H1 (cell line): ENCODE measurements around the gene NKAIN2. TPM values are rescaled to one million over a fixed set of nuclear protein-coding genes. Genes with fewer than 3 reads are reported as not detected.

Source experiments
- CTCF ChIA-PET: fragments of 300-600 bp; sonication (Branson Sonifier 250); formaldehyde crosslinking; loops from one replicate; lab custom pipeline; 2021; ENCODE audit not compliant: partially characterized antibody; lab: Charles Lee
- POLR2A ChIA-PET: fragments of 300-600 bp; sonication (Branson Sonifier 250); formaldehyde crosslinking; loops from one replicate; lab custom pipeline; 2021; ENCODE audit warnings: inconsistent platforms; ENCODE audit not compliant: partially characterized antibody; lab: Charles Lee
- DNase-seq, 2 experiments: peaks; one replicate each; pipeline versions ENCODE4 v3.0.0 to v3.0.0-alpha.2; 2010 to 2022; ENCODE audit warnings: low spot score in 2 of 2, low read depth in 1 of 2, mixed read lengths in 1 of 2
- FAIRE-seq: peaks from 2 replicates; lab custom pipeline; 2011; peaks lifted over from hg19 to GRCh38; lab: Jason Lieb, UNC
- H2AFZ ChIP-seq: 2 replicates; pipeline ENCODE4 v1.8.1; 2012; ENCODE audit warnings: low read length, inconsistent platforms
- H2AK5ac ChIP-seq: 2 replicates; pipeline ENCODE4 v1.6.1; 2013; ENCODE audit warnings: low read depth, low read length
- H2BK120ac ChIP-seq: replicated peaks from 2 replicates; pipeline ENCODE3; 2013; ENCODE audit warnings: low read depth, low read length, inconsistent platforms
- H2BK12ac ChIP-seq: 2 replicates; pipeline ENCODE4 v1.6.1; 2013; ENCODE audit warnings: low read depth, low read length
- H2BK15ac ChIP-seq: 2 replicates; pipeline ENCODE4 v1.6.1; 2013; ENCODE audit warnings: low read length
- H2BK20ac ChIP-seq: 2 replicates; pipeline ENCODE4 v1.6.1; 2013; ENCODE audit warnings: low read length
- H2BK5ac ChIP-seq: 2 replicates; pipeline ENCODE4 v1.6.1; 2013; ENCODE audit warnings: low read depth, low read length
- H3K14ac ChIP-seq: 2 replicates; pipeline ENCODE4 v1.6.1; 2013; ENCODE audit warnings: inconsistent platforms; ENCODE audit not compliant: insufficient read length
- H3K18ac ChIP-seq: 2 replicates; pipeline ENCODE4 v1.6.1; 2013; ENCODE audit warnings: low read length; ENCODE audit errors: extremely low read depth
- H3K23ac ChIP-seq: 2 replicates; pipeline ENCODE4 v1.6.1; 2013; ENCODE audit warnings: inconsistent platforms; ENCODE audit not compliant: insufficient read length
- H3K23me2 ChIP-seq: 2 replicates; pipeline ENCODE4 v1.6.1; 2013; ENCODE audit warnings: low read depth, low read length
- H3K27ac ChIP-seq: 2 replicates; pipeline ENCODE4 v1.6.1; 2011; ENCODE audit warnings: low read depth, low read length, inconsistent platforms
- H3K27me3 ChIP-seq, 4 experiments: replicated peaks in 1 of 4; 1 replicate in 1 of 4; 2 replicates in 3 of 4; pipeline versions ENCODE4 v1.6.1 to v1.8.1; 2011 to 2013; ENCODE audit warnings: low read length in 3 of 4, mild to moderate bottlenecking in 3 of 4, inconsistent platforms in 2 of 4, mixed read lengths in 2 of 4, moderate library complexity in 1 of 4; ENCODE audit not compliant: control insufficient read depth in 3 of 4, insufficient read depth in 3 of 4; ENCODE audit errors: extremely low read depth in 1 of 4
- H3K36me3 ChIP-seq, 4 experiments: 2 replicates each; pipeline versions ENCODE4 v1.6.1 to v1.8.1; 2011 to 2013; ENCODE audit warnings: mild to moderate bottlenecking in 4 of 4, low read length in 3 of 4, moderate library complexity in 2 of 4, control low read depth in 1 of 4, inconsistent platforms in 1 of 4; ENCODE audit not compliant: insufficient read depth in 4 of 4, control insufficient read depth in 2 of 4
- H3K4ac ChIP-seq: replicated peaks from 2 replicates; pipeline ENCODE3; 2013; ENCODE audit warnings: low read length, low read depth, mixed read lengths, inconsistent platforms; ENCODE audit not compliant: insufficient read length
- H3K4me1 ChIP-seq, 4 experiments: replicated peaks in 1 of 4; 1 replicate in 1 of 4; 2 replicates in 3 of 4; pipeline versions ENCODE4 v1.6.1 to v1.8.1; 2011 to 2013; ENCODE audit warnings: low read length in 3 of 4, inconsistent platforms in 2 of 4, mixed read lengths in 1 of 4; ENCODE audit not compliant: insufficient read depth in 4 of 4, control insufficient read depth in 3 of 4
- H3K4me2 ChIP-seq, 2 experiments: 2 replicates each; pipeline versions ENCODE4 v1.6.1 to v1.8.1; 2011 to 2013; ENCODE audit warnings: low read depth in 2 of 2, low read length in 2 of 2, control low read depth in 1 of 2, inconsistent platforms in 1 of 2, mild to moderate bottlenecking in 1 of 2; ENCODE audit not compliant: insufficient read depth in 1 of 2
- H3K4me3 ChIP-seq, 4 experiments: fragments of 200-600, 300-600 bp in 1 of 4; sonication (generic), shearing (Covaris generic), sonication (Bioruptor Twin) in 1 of 4; 2 replicates each; pipeline versions ENCODE4 v1.5.1 to v1.8.1; 2011 to 2016; ENCODE audit warnings: low read length in 4 of 4, low read depth in 3 of 4, control low read depth in 2 of 4, inconsistent platforms in 2 of 4, mild to moderate bottlenecking in 2 of 4, mixed read lengths in 1 of 4, moderate library complexity in 1 of 4; ENCODE audit not compliant: insufficient read depth in 2 of 4; ENCODE audit errors: extremely low read depth in 1 of 4
- H3K56ac ChIP-seq: replicated peaks from 2 replicates; pipeline ENCODE3; 2013; ENCODE audit warnings: low read depth, mild to moderate bottlenecking, mixed read lengths, low read length, inconsistent platforms; ENCODE audit not compliant: insufficient read length
- H3K79me1 ChIP-seq: 2 replicates; pipeline ENCODE4 v1.6.1; 2013; ENCODE audit warnings: low read depth, low read length, control low read depth
- H3K79me2 ChIP-seq, 2 experiments: 2 replicates each; pipeline versions ENCODE4 v1.6.1 to v1.8.1; 2012 to 2013; ENCODE audit warnings: low read length in 2 of 2, mild to moderate bottlenecking in 2 of 2, inconsistent platforms in 1 of 2; ENCODE audit not compliant: insufficient read depth in 2 of 2, control insufficient read depth in 1 of 2
- H3K9ac ChIP-seq, 4 experiments: replicated peaks in 1 of 4; 1 replicate in 1 of 4; 2 replicates in 3 of 4; pipeline versions ENCODE4 v1.6.1 to v1.8.1; 2011 to 2013; ENCODE audit warnings: low read depth in 3 of 4, low read length in 3 of 4, control low read depth in 2 of 4, mild to moderate bottlenecking in 2 of 4, moderate library complexity in 2 of 4, inconsistent platforms in 1 of 4; ENCODE audit errors: extremely low read depth in 1 of 4
- H3K9me3 ChIP-seq, 2 experiments: 2 replicates each; pipeline versions ENCODE4 v1.6.1 to v1.8.1; 2012 to 2013; ENCODE audit warnings: mild to moderate bottlenecking in 2 of 2, moderate library complexity in 2 of 2, control low read depth in 1 of 2, inconsistent platforms in 1 of 2, low read depth in 1 of 2, low read length in 1 of 2, mixed read lengths in 1 of 2; ENCODE audit not compliant: insufficient read depth in 2 of 2
- H4K20me1 ChIP-seq, 2 experiments: replicated peaks in 1 of 2; 2 replicates each; pipeline versions ENCODE3 to v1.8.1; 2011 to 2013; ENCODE audit warnings: inconsistent platforms in 2 of 2, low read length in 2 of 2, mild to moderate bottlenecking in 1 of 2; ENCODE audit not compliant: insufficient read depth in 2 of 2, control insufficient read depth in 1 of 2
- H4K5ac ChIP-seq: 2 replicates; pipeline ENCODE4 v1.6.1; 2013; ENCODE audit warnings: low read length, low read depth, mixed read lengths, inconsistent platforms; ENCODE audit not compliant: insufficient read length
- H4K8ac ChIP-seq: 2 replicates; pipeline ENCODE4 v1.8.0; 2013; ENCODE audit warnings: mild to moderate bottlenecking, moderate library complexity, low read length, inconsistent platforms; ENCODE audit not compliant: insufficient read depth; ENCODE audit errors: extremely low read depth
- H4K91ac ChIP-seq: replicated peaks from 2 replicates; pipeline ENCODE3; 2013; ENCODE audit warnings: low read length, mixed read lengths, inconsistent platforms; ENCODE audit not compliant: insufficient read length
- EZH2 ChIP-seq: fragments of 200-600 bp; sonication (generic); IDR thresholded peaks from 2 replicates; pipeline ENCODE4 v1.7.1; 2012; ENCODE audit warnings: low read depth, mild to moderate bottlenecking, moderate library complexity, low read length, inconsistent platforms; ENCODE audit not compliant: severe bottlenecking
- WGBS, 2 experiments: shearing (Covaris generic) in 1 of 2; methylation state at CpG; one replicate each; pipeline versions ENCODE4 v1.1.6 to v1.1.7; 2013 to 2015; ENCODE audit warnings: low lambda C conversion rate in 2 of 2, mixed read lengths in 2 of 2, inconsistent platforms in 1 of 2, low coverage in 1 of 2, missing lambda C conversion rate in 1 of 2; ENCODE audit not compliant: insufficient replicate concordance in 2 of 2, insufficient coverage in 1 of 2, insufficient read length in 1 of 2; ENCODE audit errors: extremely low coverage in 1 of 2, missing lambda C conversion rate in 1 of 2; 5-methylcytosine and 5-hydroxymethylcytosine counted together
- polyA plus RNA-seq, 7 experiments: library from polyadenylated mRNA; depleted of rRNA in 3 of 7; stranded (reverse) in 5 of 7; unstranded in 2 of 7; fragments of >200 nt in 5 of 7; fragments of 200-250 nt in 2 of 7; gene quantifications; 1 replicate in 5 of 7; 2 replicates in 1 of 7; 4 replicates in 1 of 7; pipeline versions ENCODE4 v1.2.1 to v1.2.3, GENCODE V29; 2011 to 2013; ENCODE audit warnings: missing spikeins in 2 of 7, mixed read lengths in 2 of 7
- total RNA-seq: library from RNA; stranded (reverse); fragmentation: NEBNext Ultra II Directional; extraction: Animal tissue kit (Norgen Biotek cat#: 25700); gene quantifications from 2 replicates; pipeline ENCODE4 v1.2.1, GENCODE V29; 2021

Gene NKAIN2
- total and polyA plus RNA-seq, 2 of the 8 experiments (the other 6 are each of a cell fraction or from before 2014, with no cell fraction given): 0.20 to 0.34 TPM

GRCh38 chr6:123830120-123830519 is 26.5 kb downstream of the NKAIN2 start:
- no peaks in the 10 kb centered on the region for H3K79me1 ChIP-seq
- no peak overlapping the region for H3K56ac ChIP-seq
- no peak overlapping the region for H2BK12ac ChIP-seq
- CTCF ChIA-PET: no interaction called here
- H2BK120ac ChIP-seq: no peak overlapping the region
- FAIRE-seq: no peak
- no peak for DNase-seq
- no peak overlapping the region for H2BK15ac ChIP-seq
- TF ChIP-seq EZH2: no peak
- TF ChIP-seq, all 59 proteins: peak for 0
- no peak overlapping the region for H2BK20ac ChIP-seq
- no peaks in the 10 kb centered on the region for H3K9me3 ChIP-seq
- no peak overlapping the region for H3K4ac ChIP-seq
- no peaks in the 10 kb centered on the region for H4K20me1 ChIP-seq
- POLR2A ChIA-PET: no interaction called here
- no peaks in the 10 kb centered on the region for H3K27me3 ChIP-seq
- H4K5ac ChIP-seq: no peak overlapping the region
- no peaks in the 10 kb centered on the region for H3K36me3 ChIP-seq
- H4K91ac ChIP-seq: no peak overlapping the region
- H3K18ac ChIP-seq: no peak overlapping the region
- no peak overlapping the region for H3K9ac ChIP-seq
- H3K79me2 ChIP-seq: no peaks in the 10 kb centered on the region
- no peak overlapping the region for H3K14ac ChIP-seq
- peaks cover 0 to 4% (median 2%) of the 10 kb centered on the region in 4 experiments; a peak in 3 of 7 replicates for H3K4me1 ChIP-seq
- WGBS, 2 experiments: 22% methylated on average over 3 of the region's 3 CpGs; no CpG with 5 or more reads in 1 of the 2 experiments
- peak overlapping the region; percentile 20 to 25; a peak in 1 of 4 replicates for H3K4me2 ChIP-seq
- no peak overlapping the region for H2BK5ac ChIP-seq
- H2AFZ ChIP-seq: no peak overlapping the region
- no peak overlapping the region for H3K4me3 ChIP-seq
- H3K23ac ChIP-seq: no peak overlapping the region
- H4K8ac ChIP-seq: no peak overlapping the region
- H3K27ac ChIP-seq: no peak overlapping the region
- no peaks in the 10 kb centered on the region for H3K23me2 ChIP-seq
- no peak overlapping the region for H2AK5ac ChIP-seq
